Tibial artery (tissue), 4 donors: ENCODE measurements around the gene ADRM1.

Source experiments
- DNase-seq, 2 donors: peaks; one replicate each; pipeline ENCODE4 v3.0.0-alpha.2; 2019
- H3K27ac ChIP-seq, 2 donors: fragments of 200-600 bp; sonication (generic) in 1 of 2; 1 replicate in 1 of 2; 2 replicates in 1 of 2; pipeline ENCODE4 v1.5.1; 2018 to 2019; ENCODE audit warnings: mild to moderate bottlenecking in 1 of 2
- H3K27me3 ChIP-seq, 2 donors: fragments of 200-600 bp; sonication (generic) in 1 of 2; one replicate each; pipeline versions ENCODE4 v1.5.1 to v1.6.0; 2016 to 2019
- H3K36me3 ChIP-seq, 3 donors: fragments of 200-600 bp; sonication (generic) in 2 of 3; one replicate each; pipeline ENCODE4 v1.5.1; 2016 to 2019; ENCODE audit warnings: mild to moderate bottlenecking in 2 of 3
- H3K4me1 ChIP-seq, 4 donors: fragments of 200-600 bp; sonication (generic) in 2 of 4; 1 replicate in 3 of 4; 2 replicates in 1 of 4; pipeline ENCODE4 v1.5.1; 2016 to 2019
- H3K4me3 ChIP-seq, 2 donors: fragments of 200-600 bp; sonication (generic) in 1 of 2; 1 replicate in 1 of 2; 2 replicates in 1 of 2; pipeline ENCODE4 v1.5.1; 2018 to 2019; ENCODE audit warnings: mild to moderate bottlenecking in 2 of 2
- H3K9me3 ChIP-seq, 3 donors: fragments of 200-600 bp; sonication (generic) in 1 of 3; one replicate each; pipeline ENCODE4 v1.5.1; 2016 to 2019
- intact Hi-C: fragments of 100-400 bp; cut with DNase I; formaldehyde crosslinking; loops from one replicate; pipeline ENCODE4 v1.15.0; 2023; ENCODE audit warnings: low total_unique reads
- TF ChIP-seq, protein P1 (sequence below), 2 experiments: fragments of 200-600 bp in 1 of 2; fragments of 450-650 bp in 1 of 2; IDR thresholded peaks; one replicate each; pipeline ENCODE4 v1.5.1; 2017 to 2019; ENCODE audit warnings: antibody characterized with exemption in 2 of 2, mild to moderate bottlenecking in 1 of 2, moderate library complexity in 1 of 2

Gene ADRM1

DNA sequence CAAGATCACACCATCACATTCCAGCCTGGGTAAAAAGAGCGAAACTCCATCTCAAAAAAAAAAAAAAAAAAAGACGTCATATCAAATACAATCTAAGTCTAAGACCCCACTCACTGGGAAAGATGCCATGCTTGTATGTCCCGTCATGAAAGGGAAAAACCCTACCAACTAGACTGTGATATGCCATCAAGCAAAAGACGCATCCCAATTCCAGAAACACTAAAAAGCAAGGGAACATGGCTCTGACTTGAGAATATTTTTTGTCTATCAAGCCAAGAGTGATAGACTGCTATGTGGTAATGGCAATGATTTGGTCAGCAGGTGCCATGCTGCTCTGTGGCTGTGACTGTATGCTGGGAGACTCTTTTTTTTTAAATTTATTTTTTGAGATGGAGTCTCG lies 41.3 kb downstream of the ADRM1 start:
- H3K27me3 ChIP-seq: no peaks in the 10 kb centered on the region
- no peak overlapping the region for H3K4me3 ChIP-seq
- TF ChIP-seq, protein P1, sequence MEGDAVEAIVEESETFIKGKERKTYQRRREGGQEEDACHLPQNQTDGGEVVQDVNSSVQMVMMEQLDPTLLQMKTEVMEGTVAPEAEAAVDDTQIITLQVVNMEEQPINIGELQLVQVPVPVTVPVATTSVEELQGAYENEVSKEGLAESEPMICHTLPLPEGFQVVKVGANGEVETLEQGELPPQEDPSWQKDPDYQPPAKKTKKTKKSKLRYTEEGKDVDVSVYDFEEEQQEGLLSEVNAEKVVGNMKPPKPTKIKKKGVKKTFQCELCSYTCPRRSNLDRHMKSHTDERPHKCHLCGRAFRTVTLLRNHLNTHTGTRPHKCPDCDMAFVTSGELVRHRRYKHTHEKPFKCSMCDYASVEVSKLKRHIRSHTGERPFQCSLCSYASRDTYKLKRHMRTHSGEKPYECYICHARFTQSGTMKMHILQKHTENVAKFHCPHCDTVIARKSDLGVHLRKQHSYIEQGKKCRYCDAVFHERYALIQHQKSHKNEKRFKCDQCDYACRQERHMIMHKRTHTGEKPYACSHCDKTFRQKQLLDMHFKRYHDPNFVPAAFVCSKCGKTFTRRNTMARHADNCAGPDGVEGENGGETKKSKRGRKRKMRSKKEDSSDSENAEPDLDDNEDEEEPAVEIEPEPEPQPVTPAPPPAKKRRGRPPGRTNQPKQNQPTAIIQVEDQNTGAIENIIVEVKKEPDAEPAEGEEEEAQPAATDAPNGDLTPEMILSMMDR (IDR thresholded peaks at IDR 0.05): no peak
- H3K27ac ChIP-seq: no peak overlapping the region
- DNase-seq: no peak
- H3K9me3 ChIP-seq: no peaks in the 10 kb centered on the region
- H3K36me3 ChIP-seq: peaks cover 63 to 84% (median 79%) of the 10 kb centered on the region in 3 donors
- intact Hi-C loops: no loop called here
- H3K4me1 ChIP-seq: no peaks in the 10 kb centered on the region

DNA sequence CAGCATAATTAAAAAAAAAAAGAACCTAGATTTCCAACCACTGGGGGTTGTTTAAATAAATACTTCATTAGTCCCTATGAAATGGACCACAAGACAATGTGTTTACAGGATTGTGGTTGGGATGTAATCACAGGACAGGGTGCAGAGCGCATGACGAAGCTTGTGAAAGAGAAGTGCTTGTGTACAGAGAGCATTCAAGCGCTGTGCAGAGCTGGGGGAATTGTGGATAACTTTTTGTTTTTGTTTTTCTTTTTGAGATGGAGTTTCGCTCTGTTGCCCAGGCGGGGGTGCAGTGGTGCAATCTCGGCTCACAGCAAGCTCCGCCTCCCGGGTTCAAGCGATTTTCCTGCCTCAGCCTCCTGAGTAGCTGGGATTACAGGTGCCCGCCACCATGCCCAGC lies 42.0 kb downstream of the ADRM1 start:
- TF ChIP-seq, protein P1 (IDR thresholded peaks at IDR 0.05): no peak
- no peak for DNase-seq
- Histone ChIP-seq H3K27me3 (no peaks in the 10 kb centered on the region), H3K36me3 (peaks cover 57 to 77% (median 73%) of the 10 kb centered on the region in 3 donors), H3K9me3 (no peaks in the 10 kb centered on the region), H3K4me3 (no peak overlapping the region), H3K4me1 (peaks cover 0 to under 1% (median 0%) of the 10 kb centered on the region in 4 donors), H3K27ac (no peak overlapping the region)
- intact Hi-C loops: no loop called here

DNA sequence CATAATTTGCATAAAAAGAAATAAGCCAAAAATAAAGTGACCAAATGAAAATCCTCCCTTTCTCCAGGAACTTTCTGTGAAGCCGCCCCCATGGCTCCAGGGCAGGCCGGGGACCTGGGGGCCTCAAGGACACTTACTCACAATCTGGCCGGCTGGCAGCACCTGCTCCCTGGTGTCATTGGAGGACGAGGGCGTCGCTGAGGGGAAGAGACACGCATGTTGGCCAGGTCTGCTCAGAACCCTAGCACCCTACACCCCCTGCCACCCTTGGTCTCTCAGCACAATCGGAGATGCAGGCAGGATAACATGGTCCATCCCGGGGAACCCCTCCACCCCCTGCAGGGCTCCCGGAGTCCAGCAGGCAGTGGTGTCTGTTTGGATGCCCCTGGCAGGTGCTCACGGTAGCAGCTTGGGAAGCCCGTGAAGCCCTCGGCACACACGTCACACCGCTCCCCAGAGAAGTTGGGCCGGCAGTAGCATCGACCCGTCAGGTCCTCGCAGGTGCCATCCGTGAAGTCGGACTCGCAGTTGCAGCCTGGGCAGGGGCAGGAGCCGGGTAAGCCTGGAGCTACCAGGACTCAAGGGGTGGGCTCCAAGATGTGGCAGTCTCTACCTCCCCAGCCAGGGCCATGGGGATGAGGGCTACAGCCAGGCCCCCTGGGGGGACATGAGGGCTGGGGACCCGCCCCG lies 43.0 kb downstream of the ADRM1 start:
- peaks cover 0 to 3% (median 0%) of the 10 kb centered on the region in 4 donors for H3K4me1 ChIP-seq
- H3K9me3 ChIP-seq: no peaks in the 10 kb centered on the region
- intact Hi-C loops: no loop called here
- H3K36me3 ChIP-seq: peaks cover 59 to 78% (median 74%) of the 10 kb centered on the region in 3 donors
- no peak overlapping the region for H3K27ac ChIP-seq
- TF ChIP-seq, protein P1 (IDR thresholded peaks at IDR 0.05): no peak
- H3K27me3 ChIP-seq: no peaks in the 10 kb centered on the region
- no peak for DNase-seq
- no peak overlapping the region for H3K4me3 ChIP-seq

DNA sequence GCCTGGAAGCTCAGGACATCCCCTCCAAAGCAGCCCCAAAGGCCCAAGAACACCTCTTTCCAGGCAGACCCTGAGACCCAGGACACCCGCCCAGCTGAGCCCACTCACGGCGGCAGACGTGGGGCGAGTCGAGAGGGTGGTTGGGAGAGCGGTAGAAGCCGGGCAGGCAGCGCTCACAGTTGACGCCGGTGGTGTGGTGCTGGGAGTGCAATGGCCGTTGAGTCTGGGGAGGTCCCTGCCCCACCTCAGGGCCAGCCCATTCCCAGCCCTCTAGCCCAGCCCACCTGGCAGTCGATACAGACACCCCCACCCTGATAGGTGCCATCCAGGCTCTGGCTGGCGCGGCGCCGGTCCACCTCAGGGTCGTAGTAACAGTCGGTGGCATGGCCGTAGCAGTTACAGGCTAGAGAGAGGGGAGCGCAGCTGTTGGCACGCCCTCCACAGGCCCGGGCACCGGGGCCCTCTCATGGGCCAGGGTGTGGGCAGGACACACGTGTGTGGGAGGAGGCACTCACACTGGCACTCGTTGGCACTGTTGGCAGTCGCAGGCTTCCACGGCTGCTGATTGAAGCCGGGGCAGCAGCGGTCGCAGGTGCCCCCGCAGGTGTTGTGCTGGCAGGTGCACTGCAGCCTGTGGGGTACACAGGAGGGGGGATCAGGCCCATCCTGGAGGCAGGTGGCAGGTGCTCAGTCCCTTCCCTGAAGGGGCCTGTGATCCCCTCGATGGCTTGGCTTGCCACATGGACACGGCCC lies 43.8 kb downstream of the ADRM1 start:
- H3K4me1 ChIP-seq: peaks cover 0 to 3% (median 0%) of the 10 kb centered on the region in 4 donors
- no peak overlapping the region for H3K4me3 ChIP-seq
- H3K9me3 ChIP-seq: no peaks in the 10 kb centered on the region
- DNase-seq: no peak
- H3K27me3 ChIP-seq: no peaks in the 10 kb centered on the region
- intact Hi-C loops: no loop called here
- H3K27ac ChIP-seq: no peak overlapping the region
- TF ChIP-seq, protein P1 (IDR thresholded peaks at IDR 0.05): no peak
- peaks cover 61 to 78% (median 75%) of the 10 kb centered on the region in 3 donors for H3K36me3 ChIP-seq

DNA sequence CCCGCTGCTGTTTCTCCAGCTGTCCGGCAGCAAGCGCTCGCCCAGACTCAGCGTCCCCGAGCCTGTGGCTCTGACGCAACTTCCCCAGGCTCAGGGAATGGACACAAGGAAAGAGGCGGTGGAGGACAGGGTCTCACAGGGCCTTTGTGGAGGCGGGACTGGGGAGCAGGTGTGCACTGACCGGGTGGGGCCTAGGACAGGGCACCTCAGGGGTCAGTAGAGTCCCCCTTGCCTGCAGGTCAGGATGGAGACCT lies 44.3 kb downstream of the ADRM1 start:
- Histone ChIP-seq H3K4me1 (peaks cover 0 to 6% (median 1%) of the 10 kb centered on the region in 4 donors), H3K36me3 (peaks cover 66 to 83% (median 76%) of the 10 kb centered on the region in 3 donors), H3K4me3 (no peak overlapping the region), H3K27me3 (no peaks in the 10 kb centered on the region), H3K9me3 (no peaks in the 10 kb centered on the region), H3K27ac (no peak overlapping the region)
- intact Hi-C loops: no loop called here
- DNase-seq: no peak
- TF ChIP-seq, protein P1 (IDR thresholded peaks at IDR 0.05): no peak
